PFSK-1 (cell line): ENCODE results near the gene PLA2G5.

Experiments used
- FOXP2 ChIP-seq: optimal IDR thresholded peaks from 2 replicates; pipeline ENCODE3; 2011; ENCODE audit warnings: borderline replicate concordance, control low read depth, inconsistent platforms; ENCODE audit not compliant: insufficient read depth; ENCODE audit errors: extremely low read length, extremely low read depth
- POLR2AphosphoS5 ChIP-seq: IDR thresholded peaks from 2 replicates; pipeline ENCODE4 v1.6.1; 2012; ENCODE audit warnings: low read depth, mild to moderate bottlenecking, control low read depth, low read length, moderate library complexity
- REST ChIP-seq, 2 experiments: IDR thresholded peaks; 2 replicates each; pipeline versions ENCODE4 v1.6.1 to v1.8.0; 2011 to 2012; ENCODE audit warnings: low read depth in 2 of 2, low read length in 2 of 2, control low read depth in 1 of 2, inconsistent platforms in 1 of 2, mild to moderate bottlenecking in 1 of 2, moderate library complexity in 1 of 2; ENCODE audit not compliant: insufficient read depth in 1 of 2
- SIN3A ChIP-seq: IDR thresholded peaks from 2 replicates; pipeline ENCODE4 v1.6.1; 2012; ENCODE audit warnings: mild to moderate bottlenecking, low read length, moderate library complexity, borderline replicate concordance; ENCODE audit not compliant: insufficient read depth
- TAF1 ChIP-seq: IDR thresholded peaks from 2 replicates; pipeline ENCODE4 v1.6.1; 2012; ENCODE audit warnings: low read length, control low read depth, borderline replicate concordance; ENCODE audit not compliant: insufficient read depth

Gene PLA2G5

DNA sequence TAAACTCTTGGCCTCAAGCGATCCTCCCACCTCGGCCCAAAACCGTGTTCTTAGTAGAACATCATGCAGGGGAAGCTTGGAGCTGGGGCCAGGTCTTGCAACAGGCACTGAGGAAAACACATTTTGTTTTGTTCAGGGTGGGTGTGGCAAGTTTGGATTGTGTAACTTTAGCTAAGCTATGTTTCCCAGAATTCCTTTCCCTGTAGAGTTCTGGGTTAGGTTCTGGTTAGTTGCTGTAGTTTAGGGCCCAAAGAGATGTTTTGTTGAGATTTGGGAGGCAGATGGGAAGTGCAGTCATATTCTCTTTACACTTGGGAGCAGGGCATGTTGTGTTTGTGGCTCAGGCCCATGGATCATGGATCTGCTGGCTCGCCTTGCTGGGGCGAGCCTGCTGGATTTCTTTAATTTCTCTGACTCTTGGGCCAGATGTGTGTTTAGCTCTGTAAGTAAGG lies 24.0 kb downstream of the PLA2G5 start:
- no peak for TF ChIP-seq POLR2AphosphoS5
- TF ChIP-seq FOXP2, result no peak
- no peak for TF ChIP-seq TAF1
- TF ChIP-seq REST (IDR thresholded peaks at IDR 0.05; ENCODE audit: insufficient read depth in 1 of 2, low read depth in 2 of 2, low read length in 2 of 2), result no peak
- TF ChIP-seq SIN3A, result no peak

DNA sequence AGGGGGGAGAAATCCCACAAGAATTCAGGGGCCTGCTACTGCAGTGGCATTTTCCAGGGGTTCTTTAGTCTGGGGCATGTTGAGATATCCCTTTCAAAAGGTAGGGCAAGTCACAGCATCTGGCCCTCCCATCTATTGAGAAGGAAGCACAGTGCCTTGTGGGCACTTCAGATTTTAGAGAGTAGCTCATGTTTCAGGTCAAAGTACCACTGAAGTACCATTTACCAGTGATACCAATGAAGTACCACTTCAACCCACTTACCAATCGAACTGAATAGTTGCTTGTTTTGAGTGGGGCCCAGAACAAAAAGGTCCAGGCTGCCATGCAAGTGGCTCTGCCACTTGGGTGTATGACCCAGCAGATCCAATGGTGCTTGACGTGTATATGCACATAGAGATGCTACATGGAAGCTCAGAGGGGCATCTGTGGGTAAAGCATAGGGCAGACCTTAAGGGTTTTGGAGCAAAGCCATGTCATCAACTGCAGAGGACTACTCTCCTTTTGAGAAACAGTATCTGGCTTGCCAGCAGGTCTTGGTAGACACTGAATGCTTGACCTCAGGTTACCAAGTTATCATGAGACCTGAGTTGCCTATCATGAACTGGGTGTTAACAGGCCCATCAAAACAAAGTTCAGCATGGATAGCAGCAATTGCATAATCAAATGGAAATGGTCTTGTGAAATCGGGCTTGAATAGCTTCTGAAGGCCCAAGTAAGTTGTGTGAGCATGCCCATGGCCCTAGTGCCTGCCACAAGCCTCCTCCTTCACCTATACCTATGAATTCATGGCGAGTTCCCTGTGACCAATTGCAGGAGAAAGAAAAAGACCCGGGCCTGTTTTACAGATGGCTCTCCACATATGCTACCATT lies 25.8 kb downstream of the PLA2G5 start:
- TF ChIP-seq SIN3A (no peak), FOXP2 (no peak), REST (IDR thresholded peaks at IDR 0.05; ENCODE audit: insufficient read depth in 1 of 2, low read depth in 2 of 2, low read length in 2 of 2) (no peak), POLR2AphosphoS5 (no peak), TAF1 (no peak)

- TF ChIP-seq POLR2AphosphoS5 (no peak), TAF1 (no peak), REST (IDR thresholded peaks at IDR 0.05; ENCODE audit: insufficient read depth in 1 of 2, low read depth in 2 of 2, low read length in 2 of 2) (no peak), FOXP2 (no peak), SIN3A (no peak)
Measured at GRCh38 chr1:20096840-20097447, 26.9 kb downstream of the PLA2G5 start.

GRCh38 chr1:20099533-20099932 lies 29.5 kb downstream of the PLA2G5 start:
- TF ChIP-seq POLR2AphosphoS5 (no peak), REST (IDR thresholded peaks at IDR 0.05; ENCODE audit: insufficient read depth in 1 of 2, low read depth in 2 of 2, low read length in 2 of 2) (no peak), TAF1 (no peak), SIN3A (no peak), FOXP2 (no peak)
